GM12872 (cell line): Measurements from ENCODE around the gene TOGARAM2.

Experiments used
- TF ChIP-seq, protein P1 (sequence below): IDR thresholded peaks from 3 replicates; pipeline ENCODE4 v1.5.1; 2011; ENCODE audit warnings: low read depth, mild to moderate bottlenecking, low read length, moderate library complexity; ENCODE audit not compliant: insufficient read depth

TOGARAM2 gene

DNA sequence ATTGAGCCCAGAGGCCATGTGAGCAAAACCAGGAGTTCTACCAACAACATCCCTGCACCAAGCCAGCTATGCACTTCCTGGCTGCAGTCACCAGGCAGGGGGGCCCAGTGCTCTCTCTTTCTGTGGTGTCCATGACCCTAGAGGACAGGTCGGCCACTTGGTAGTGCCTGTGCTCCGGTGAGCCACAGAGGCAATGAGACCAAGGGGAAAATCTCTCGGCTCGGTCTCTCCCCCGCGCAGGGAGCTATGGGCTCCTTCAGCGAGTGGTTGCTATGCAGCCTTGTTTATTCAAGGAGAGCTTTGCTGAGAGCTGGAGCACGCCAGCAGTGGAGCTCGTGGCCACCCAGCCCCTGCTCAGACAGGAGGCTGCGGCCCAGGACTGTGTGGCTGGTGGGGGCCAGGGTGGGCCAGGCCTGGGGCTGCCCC, at the start of gene TOGARAM2:
TOGARAM2 (plus strand) TSS at position 283 of the 426 bp plus-strand sequence. CDS start 13,537 bp downstream, outside the sequence.
- TF ChIP-seq, protein P1, sequence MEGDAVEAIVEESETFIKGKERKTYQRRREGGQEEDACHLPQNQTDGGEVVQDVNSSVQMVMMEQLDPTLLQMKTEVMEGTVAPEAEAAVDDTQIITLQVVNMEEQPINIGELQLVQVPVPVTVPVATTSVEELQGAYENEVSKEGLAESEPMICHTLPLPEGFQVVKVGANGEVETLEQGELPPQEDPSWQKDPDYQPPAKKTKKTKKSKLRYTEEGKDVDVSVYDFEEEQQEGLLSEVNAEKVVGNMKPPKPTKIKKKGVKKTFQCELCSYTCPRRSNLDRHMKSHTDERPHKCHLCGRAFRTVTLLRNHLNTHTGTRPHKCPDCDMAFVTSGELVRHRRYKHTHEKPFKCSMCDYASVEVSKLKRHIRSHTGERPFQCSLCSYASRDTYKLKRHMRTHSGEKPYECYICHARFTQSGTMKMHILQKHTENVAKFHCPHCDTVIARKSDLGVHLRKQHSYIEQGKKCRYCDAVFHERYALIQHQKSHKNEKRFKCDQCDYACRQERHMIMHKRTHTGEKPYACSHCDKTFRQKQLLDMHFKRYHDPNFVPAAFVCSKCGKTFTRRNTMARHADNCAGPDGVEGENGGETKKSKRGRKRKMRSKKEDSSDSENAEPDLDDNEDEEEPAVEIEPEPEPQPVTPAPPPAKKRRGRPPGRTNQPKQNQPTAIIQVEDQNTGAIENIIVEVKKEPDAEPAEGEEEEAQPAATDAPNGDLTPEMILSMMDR, result no peak

DNA sequence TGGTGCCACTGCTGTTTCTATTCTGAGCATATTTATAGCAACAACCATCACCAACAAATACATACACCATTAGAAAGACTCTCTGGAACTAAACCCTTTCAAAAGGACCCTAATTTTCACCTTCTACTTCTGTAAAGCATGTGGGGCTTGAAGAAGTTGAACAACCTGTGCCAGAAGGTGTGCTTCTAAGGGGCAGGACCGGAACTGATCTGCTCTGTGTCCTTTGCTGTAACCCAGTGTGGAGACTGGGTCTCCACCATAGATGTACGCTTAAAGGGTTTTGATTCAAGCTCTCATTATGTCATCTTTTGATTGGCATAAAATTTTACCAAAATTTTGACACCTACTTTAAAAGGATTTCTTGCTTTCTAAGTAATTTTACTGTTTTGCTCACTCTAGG, 46.3 kb upstream of the TOGARAM2 start:
- TF ChIP-seq, protein P1, result no peak

DNA sequence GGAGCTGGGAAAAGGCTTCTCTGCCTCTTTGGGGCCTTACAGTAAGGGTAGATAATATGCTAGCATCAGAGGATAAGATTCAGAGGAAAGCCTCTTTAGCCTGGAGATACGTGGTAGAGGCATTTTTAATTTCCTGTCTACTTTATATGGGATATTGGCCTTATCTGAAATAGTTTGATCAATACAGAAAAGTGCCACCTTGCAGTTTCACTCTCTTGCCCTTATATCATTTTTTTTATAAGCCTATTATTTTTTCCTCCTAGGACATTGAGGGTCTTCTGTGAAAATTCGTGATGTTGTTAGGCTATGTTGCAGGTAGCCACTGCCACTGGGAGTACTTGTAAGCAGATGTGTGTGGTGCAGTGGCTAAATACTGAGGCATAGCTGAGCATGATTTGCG, 40.1 kb upstream of the TOGARAM2 start:
- TF ChIP-seq, protein P1, result no peak

DNA sequence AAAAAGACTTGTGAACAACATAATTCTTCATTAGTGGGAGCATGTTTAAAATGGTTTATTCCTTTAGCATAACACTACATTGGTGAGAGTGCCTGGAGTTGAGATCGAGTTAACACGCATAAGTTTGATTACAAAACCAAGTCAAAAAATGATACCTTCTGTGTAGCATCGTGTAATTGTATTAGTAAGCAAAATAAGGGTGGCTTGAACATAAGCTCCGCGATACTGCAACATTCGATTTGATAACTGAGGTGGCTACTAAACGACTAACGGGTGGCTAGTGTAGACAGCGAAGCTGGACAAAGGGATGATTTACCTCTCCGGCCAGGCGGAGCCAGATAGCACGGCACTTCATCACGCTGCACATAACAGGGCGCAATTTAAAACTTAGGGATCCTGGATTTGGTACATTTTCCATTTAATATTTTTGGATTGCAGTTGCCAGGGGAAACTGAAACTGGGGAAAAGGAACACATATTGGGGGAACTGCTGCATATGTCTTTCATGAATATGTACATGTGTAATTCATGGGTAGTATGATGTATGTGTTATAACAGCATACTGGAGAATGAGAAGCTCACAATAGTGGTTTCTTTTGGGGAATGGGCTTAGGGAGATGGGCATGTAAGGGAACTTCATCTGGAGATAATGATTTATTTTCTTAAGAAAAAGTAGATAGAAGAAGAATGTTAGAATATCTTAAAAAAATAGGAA, 36.4 kb upstream of the TOGARAM2 start:
- TF ChIP-seq, protein P1, result no peak

DNA sequence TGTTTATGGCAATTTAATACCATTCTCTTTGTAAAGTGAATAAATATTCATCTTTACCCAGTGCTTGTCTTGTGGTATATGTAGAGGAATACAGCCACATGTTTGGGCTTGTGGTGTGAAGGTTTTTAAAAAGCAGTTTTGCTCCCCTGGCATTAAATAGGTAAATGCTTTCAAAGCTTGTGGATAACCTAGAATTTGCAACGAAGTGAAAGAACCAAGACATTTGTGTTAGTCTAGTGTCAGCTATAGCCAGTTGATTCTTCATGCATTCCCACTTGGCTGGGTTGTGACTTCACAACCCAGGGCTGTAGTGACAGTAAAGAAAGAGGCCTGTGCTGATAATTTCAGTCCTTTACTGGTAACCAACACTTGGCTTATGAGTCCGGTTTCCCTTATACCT, 32.9 kb upstream of the TOGARAM2 start:
- TF ChIP-seq, protein P1, result no peak

DNA sequence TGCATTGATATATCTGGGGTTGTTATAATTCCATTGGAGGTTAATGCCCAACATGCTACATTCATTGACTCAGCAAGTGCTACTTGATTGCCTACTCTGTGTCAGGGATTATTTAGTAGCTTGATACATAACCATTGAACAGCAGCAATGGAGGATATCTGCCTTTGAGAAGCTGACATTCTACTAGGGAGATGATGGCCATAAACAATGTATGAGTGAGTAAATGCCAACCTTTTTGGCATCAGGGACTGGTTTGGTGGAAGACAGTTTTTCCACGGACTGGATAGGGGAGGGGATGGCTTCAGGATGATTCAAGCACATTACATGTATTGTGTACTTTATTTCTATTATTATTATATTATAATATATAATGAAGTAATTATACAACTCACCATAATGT, 31.9 kb upstream of the TOGARAM2 start:
- TF ChIP-seq, protein P1, result no peak

DNA sequence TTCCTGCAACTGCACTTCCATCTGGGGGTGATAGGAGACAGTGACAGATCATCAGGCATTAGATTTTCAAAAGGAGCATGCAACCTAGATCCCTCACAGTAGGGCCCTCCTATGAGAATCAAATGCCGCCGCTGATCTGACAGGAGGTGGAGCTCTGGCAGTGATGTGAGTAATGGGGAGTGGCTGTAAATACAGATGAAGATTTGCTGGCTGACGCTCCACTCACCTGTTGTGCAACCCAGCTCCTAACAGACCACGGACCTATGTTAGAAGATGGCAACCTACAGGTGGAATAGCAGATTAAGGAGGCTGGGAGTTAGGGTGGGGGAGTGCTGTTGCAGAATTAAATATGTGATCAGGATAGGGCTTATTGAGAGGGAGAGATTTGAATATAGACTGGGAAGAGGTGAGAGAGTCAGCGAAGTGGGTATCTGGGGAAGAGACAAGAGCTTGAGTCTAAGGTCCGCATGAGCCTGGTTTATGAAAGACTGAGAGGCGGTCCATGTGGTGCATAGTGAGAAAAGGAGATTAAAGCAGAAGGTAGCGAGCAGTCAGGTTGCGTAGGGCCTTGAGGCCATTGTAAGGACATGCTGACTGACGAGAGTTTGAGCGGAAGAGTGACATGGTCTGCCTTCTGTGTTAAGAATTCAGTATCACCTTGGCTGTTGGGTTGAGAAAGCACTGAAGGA, 31.3 kb upstream of the TOGARAM2 start:
- TF ChIP-seq, protein P1, result no peak
